NCI-H2227 treated with DMSO at 0.1 percent for 48 hours (cell line): ENCODE data around the gene PLCXD3.
"Not testable (repeated sequence)": the region's sequence is repeated elsewhere in the genome, so short reads cannot be mapped to it uniquely, and the experiment has no call there.

ENCODE experiments used
- DNase-seq: peaks from one replicate; lab custom pipeline; 2025; lab: John Stamatoyannopoulos, UW

The PLCXD3 gene

DNA sequence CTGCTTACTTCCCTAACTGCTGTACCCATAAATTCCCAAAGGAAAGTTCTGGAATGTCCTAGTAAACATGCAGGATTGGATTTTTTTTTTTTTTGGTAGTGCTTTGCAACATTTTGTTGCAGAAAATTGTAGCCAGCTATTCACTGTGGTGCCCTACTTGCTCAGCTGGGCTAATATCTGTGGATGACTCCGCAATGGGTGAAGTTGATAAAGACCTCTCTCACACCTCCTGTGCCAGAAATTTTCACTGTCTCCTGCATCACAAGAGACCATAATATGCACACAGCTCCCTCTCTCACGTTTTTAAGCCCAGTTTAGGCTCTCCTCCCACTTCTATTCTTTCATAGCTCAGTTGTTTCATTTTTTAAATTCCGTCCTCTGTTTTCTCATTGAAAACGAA is 160.6 kb downstream of the PLCXD3 start:
- no peak for DNase-seq

DNA sequence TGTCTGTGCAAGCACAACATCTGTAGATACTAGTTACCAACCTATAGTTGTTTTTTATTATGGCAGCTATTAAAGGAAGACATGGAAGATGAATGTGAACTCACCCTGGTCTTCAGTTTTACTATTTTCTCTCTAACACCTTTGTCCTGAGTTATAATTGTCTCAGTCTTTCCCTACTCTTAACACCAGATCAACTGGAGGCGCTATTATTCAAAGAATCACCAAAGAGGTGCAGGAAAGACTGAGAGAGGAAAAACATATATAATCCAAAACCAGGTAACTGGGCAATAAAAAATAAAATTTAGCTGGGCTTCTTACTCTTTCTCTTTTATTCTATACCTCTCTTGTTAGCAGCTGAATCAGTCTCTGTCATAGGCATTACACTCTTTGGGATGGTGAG is 162.8 kb downstream of the PLCXD3 start:
- no peak for DNase-seq

DNA sequence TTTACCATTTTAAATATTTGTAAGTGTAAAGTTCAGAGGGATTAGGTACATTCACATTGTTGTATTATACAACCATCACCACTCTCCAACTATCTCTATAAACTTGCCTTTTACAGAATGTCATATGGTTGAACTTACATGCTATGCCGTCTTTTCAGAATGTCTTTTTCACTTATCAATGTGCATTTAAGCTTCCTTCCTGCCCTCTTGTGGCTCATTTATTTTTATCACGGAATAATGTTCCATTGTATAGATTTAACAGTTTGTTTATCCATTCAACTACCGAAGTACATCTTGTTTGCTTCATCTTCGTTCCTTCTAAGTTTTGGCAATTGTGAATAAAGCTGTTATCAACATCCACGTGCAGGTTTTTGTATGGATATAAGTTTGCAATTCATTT is 163.8 kb downstream of the PLCXD3 start:
- no peak for DNase-seq

DNA sequence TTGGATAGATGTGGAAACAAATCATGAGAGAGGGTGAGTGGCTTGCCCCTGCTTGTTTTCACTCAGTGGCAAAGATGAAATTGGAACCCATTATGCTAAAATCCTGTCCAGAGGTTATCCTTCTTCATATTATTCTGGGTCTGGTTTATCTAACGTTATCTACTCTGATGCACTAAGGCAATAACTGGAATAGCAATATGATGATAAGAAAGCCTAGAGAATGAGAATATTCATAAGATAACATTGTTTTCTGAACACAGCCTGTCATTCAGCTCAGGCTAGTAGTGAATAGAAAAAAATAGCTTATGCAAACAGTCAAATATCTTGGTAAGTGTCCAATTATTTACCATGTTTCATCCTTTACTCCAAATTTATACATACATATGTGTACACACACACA is 165.1 kb downstream of the PLCXD3 start:
- DNase-seq: no peak

DNA sequence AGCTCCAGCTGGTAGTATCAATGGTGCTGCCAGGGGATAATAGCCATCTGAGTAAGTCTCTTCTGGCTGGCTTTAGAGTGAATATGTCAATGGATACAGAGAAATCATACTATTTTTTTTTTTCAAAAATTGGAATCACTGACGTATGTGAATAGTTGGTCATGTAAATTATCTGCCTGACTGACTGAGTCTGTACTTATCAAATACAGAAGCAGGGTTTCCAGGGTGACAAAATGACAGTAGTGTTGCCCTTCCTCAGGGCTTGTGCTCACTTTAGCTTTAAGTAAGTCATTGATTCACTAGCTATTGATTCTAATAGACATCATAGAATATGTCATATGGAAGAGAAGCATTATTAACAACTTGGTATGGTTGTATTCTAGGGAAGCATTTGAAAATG is 171.1 kb downstream of the PLCXD3 start:
- DNase-seq: no peak

DNA sequence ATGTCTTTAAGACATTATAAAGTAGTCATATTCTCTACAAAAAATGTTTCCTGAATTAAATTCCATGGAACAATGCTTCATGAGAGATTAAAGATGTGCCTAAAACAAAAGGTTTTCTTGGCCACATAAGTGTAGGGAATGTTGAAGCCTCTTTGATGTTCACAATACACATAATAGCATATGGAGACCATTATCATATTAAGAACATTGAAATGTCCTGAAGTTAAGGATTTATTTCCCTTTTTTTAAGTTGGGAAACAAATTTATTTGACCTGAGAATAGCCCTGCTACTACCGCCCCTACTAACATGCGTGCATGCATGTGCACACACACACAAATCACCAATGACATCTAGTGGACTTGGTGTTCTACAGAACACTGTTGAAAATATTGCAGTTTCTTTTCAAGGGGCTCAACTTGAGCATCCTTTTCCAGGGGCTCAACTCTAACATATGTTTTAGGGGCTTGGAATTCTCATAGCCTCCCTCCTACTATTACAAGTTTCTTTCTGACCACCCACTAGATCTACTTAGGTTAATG is 172.2 kb downstream of the PLCXD3 start:
- DNase-seq: no peak

DNA sequence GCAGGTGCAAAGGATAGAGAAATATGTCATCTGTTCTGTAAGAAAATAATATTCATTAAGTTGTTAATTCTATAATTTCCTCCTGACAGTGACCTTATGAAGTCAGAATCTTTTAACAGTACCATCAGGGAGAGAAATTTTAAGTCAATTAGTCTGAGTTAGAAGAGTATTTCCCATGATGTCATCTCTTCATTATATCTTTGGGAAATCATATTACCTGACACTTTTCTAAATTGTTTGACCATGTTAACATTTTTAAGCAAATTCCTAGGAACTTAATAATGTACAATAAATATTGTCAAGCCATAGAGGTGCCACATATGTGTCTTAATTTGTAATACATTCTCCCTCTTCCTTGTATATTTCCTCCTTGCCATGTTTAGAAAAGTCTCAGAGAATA is 172.7 kb downstream of the PLCXD3 start:
- DNase-seq: no peak

DNA sequence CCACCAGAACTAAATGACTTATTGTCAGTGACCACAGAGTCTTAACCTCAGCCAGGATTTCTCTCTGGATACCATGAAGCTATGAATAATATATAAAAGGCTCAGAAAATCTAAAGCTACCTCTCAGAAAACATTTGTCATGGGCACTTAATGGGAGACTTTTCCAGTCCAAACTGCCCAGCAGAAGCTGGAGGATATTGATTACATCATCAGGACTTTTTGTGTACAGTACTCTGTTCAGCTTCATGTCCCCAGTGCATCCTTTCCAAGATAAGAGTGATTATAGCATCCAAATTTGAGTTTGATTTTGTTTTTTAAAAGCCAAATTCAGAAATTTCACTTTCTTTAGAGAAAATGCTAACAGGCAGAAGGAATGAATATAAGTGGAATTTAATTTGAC is 173.2 kb downstream of the PLCXD3 start:
- DNase-seq: no peak

DNA sequence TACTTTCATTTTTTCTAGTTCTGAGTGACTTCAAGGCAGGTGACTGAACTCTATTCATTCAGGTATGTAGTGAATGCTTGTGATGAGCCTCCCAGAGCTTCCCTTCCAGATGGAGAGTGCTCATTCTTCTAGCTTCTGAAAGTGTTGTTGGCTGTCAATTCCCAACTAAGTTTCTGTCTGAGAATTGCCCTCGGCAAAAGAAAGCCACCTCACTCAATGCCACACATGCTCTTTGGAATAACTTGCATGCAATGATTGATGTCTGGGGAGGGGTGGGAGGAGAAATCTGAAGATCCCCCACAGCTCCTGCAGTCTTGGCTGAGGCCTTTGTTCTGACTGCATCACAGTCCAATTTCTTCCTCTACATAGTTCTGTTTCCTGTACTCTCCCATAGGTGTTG is 173.9 kb downstream of the PLCXD3 start:
- no peak for DNase-seq

DNA sequence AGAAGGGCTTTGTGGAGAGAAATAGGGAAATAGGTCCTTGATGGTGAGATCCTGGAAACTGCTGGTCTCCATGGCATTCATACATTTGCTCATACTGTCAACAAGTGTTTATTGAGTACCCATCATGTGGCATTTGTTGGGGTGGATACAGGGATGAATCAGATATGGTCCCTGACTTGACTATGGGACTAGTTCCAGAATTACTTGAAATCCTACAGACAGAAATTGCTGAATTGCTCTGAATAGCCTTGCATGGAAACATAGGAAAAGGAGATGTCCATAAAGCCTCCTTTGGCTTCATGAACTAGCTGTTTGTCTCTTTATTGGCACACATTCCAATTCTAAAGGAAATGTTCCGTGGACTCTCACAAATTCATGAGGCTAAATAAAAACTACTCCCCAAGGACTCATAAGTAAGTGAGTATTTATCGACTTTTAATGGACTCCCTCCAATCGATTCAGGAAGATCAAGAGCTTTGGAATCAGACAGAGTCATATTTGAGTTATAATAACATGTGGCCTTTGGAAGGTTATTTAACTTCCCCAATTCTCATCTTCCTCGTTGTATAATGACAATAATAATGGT is 174.7 kb downstream of the PLCXD3 start:
- no peak for DNase-seq

DNA sequence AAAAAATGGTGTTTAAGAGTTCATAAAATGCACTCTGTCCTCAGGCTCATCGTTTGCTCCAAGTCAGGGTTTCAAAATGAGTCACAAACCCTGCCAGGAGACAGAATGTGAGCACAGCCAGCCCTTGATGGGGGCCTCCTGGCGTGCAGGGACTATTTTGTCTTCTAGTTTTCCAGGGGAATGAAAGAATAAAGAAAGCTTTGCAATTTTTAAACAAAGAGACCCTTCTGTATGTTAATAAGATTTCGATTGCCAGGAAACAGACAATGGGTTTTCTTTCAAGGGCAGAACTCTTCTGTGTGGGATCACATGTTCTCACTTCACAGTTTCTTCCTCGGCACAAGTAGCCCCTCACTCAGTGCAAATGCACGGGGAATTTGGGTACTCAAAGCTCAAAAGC is 175.6 kb downstream of the PLCXD3 start:
- no peak for DNase-seq

DNA sequence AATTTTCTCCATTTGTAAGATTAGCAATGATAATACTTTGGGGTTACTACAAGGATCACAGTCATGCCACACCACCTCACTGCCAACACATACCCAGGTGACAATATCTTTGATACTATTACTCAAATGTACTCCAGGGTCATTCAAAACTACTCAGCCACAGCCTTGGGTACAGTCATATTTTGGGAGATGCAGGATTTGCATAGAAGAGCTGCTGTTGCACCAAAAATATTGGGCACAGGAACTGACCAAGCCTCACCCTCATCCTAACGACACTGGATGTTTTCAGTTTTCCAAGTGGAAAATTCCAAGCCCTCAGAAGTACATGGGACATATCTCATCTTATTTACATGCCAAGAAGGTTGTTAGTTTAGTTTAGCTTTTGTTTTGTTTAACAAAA is 176.2 kb downstream of the PLCXD3 start:
- DNase-seq: no peak

DNA sequence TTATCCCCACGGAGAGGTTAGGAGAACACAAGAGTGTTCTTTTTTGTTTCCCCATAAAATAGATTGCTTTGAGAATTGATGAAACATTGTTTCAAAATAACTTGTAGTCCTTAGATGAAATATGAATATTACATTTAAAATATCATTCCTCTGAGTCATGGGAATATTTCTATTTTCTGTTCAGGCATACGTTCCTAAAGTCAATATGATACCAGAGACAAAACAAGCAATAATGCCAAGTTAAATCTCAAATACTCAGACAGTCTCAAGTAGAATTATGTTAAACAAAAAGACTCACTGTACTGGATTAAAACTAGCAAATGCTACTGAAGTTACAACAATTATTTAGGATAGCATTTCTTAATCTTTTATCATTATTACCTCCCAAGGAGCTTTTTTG is 185.3 kb downstream of the PLCXD3 start:
- DNase-seq: no peak

DNA sequence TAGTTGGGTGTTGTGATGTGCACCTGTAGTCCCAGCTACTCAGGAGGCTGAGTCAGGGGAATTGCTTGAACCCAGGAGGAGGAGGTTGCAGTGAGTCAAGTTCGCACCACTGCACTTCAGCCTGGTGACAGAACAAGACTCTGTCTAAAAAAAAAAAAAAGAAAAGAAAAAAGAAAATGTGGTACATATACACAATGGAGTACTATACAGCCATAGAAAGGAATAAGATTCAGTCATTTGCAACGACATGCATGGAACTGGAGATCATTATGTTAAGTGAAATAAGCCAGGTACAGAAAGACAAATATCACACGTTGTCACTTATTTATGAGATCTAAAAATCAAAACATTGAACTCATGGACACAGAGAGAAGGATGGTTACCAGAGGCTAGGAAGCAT is 187.6 kb downstream of the PLCXD3 start:
- DNase-seq: not testable (repeated sequence)

DNA sequence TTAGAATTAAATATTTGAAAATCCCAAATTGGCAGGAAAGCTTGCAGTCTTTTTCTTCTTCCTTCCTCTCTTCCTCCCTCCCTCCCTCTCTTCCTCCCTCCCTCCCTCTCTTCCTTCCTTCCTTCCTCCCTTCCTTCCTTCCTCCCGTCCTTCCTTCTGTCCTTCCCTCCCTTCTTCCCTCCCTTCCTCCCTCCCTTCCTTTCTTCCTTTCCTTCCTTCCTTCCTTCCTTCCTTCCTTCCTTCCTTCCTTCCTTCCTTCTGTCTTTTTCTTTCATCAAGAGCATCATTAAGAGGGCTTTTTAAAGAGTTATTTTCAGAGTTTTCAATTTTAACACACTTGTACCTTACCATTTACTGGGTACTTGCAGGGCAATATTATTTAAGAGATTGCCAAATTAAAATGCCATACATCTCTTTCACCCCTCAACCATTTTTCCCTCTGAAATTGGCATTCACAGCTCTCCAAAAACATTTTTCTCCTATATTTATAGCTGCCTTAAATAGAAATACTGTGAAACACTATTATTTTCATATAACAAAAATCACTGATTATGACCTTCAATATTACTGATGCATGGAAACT is 197.8 kb downstream of the PLCXD3 start:
- DNase-seq: no peak

DNA sequence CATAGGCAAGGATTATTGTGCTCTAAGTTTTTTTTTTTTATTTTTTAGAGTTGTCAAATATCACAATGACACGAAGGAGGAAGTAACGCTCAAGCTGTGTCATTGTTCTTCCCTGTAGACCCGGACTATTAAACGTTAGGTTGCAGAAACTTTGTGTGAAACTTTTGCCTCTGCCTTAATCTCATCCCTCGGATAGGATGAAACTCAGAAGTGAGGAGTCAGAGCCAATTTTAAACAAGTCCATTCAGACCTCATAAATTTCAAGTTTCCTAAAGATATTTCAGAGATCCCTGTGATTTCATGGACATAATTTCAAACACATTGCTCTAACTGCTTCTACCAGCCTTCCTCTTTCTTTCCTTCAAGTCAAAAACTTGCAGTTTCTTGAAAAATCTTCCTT is 198.3 kb downstream of the PLCXD3 start:
- no peak for DNase-seq

DNA sequence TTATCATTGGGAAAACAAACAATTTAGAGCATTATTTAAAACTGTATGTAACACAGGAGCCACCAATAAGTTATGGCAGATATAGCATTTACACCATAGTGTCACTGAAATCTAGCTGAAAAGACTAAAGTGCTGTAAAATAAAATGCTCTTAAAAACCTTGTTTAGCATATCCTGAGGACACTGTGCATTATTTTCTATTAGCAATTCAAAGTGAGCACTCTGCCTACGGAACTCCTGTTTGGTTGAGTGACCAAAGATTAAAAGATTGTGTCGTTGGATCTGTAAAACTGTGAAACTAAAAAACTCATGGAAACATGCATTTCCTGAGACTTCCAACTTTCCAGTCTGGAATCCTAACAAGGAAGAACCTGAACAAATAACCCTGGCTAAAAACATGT is 201.1 kb downstream of the PLCXD3 start:
- DNase-seq: no peak

DNA sequence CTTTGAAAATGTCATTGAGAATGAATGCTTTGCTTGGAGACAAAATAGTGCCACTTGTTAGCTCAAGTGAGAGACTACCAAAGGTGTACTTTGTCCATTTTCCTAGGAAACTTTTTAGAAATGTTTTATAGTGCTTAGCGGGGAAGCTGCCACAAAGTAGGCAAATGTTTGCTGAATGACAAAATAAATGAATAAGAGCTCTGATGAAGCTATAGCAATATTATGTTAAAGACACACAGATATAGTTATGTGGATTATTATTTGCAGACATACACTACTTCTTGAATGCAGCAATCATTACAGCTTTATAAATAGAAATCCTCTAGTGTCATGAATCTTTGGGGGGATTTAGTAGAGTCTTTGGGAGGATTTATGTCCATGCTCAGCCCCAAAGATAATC is 204.4 kb downstream of the PLCXD3 start:
- no peak for DNase-seq

DNA sequence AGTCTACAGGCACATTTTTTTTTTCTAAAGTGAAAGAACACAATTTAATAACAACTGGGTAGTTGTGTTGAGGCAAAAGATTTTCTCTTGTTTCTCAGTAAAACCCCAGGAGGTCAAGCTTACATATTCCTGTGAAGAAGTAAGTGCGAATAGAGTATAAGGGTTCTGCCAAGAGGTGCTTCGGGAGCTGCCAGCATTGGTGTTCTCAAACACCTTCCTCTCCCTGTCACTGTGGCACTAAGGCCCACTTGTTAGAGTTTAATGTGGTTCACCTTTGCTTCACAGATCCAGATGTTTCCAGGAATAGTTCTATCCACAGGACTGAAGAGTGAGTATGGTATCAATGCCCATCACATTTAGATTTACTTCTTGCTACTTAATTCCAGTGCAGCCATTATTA is 205.3 kb downstream of the PLCXD3 start:
- DNase-seq: no peak

DNA sequence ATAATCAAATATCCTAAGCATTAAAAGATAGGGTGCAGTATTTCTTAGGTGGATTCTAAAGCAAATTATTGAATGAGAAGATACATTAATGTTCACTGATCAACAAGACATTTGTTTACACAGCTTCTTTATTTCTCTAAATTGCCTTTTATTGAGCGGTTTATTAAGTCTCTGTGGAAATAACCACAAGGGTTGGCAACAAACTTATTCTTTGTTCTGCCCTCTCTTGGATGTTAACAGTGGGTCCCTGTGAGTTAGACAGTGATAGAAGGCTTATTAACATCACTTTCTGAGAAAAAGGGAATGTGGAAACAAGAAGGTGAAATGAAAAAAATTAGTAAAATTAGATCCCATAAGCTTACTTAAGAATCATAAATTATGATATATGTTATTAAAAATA is 214.3 kb downstream of the PLCXD3 start:
- no peak for DNase-seq

DNA sequence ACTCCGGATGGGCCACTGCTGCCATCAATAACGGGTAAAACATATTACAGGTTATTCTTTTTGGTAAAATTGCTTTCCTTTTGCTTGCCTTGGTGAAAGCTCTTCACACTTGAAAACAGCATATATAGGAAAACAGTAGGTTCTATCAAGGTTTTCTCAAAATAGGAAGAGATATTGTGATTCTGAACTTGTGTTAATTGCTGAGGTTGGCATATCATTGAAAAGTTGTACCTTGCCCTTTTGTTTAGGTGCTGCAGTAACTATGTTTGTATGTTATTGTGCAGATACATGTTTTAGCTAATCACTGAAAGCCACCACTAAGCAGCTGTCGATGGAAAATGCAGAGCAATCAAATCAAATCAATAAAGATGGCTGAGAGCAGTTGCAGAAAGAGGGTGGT is 219.1 kb downstream of the PLCXD3 start:
- DNase-seq: no peak

DNA sequence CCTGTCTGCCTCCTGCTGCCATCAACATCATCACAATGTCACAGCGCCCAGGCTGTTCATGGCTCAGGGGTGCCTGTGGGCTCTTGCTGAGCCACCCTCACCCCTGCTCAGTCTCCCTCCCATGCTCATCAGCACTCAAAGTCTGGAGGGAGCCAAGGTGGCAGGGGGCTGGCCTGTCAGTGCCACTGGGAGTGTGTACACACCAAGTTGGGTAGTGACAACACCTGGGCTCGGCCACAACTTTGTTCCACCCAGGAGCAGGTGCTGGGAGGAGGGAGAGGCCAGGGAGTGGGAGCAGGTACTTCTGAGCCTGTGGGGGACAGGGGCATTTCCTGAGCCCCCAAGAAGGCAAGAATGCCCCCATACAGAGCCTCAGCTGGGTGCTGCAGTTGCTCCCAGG is 219.6 kb downstream of the PLCXD3 start:
- DNase-seq: no peak

DNA sequence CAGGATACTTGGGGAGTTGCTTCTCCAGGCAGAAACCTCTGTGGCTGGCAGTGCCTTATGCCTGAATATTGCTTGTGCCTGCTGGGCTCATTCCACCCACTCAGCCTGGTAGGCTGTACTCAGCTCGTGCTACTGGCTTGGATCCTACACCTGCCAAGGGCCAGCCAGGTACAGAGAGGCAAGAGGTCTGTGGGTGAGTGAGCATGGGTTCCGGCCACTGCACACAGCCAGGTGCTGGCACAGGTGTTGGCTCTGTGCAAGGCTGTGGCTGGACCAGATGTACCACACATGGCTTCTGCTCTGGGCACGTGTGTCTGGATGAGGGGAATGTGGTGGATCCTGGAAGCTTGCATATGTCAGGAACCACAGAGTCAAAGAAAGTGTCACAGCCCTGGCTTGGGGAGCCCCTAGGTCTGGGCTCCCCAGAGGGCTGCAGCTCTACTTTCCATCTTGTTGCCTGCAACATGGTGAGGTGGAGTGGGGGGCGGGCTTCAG is 220.4 kb downstream of the PLCXD3 start:
- no peak for DNase-seq

DNA sequence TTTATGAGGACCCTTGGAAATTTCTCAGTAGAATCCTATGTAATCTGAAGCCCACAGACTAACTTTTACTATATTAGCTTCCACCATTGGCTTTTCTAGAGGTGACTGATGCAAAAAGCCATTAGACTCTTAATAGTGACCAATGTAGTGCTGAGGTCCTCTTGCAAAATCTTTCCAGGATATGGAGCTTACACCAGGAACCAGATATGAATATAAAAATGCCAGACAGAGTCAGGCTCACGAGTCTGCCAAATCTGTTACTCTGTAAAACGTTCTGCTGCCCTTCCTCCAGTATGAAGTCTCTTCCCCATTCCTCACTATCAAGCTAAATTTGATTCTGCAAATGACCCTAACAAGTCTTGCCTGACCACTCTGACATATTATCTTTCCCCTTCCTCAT is 223.7 kb downstream of the PLCXD3 start:
- DNase-seq: no peak
